Upper lobe of left lung (tissue), 4 donors: ENCODE measurements around the gene ENOX1.

ENCODE experiments used
- EP300 ChIP-seq, 4 donors: sonication (generic); formaldehyde crosslinking; IDR thresholded peaks; one replicate each; pipeline ENCODE4 v1.5.1; 2017; ENCODE audit warnings: antibody characterized with exemption in 4 of 4, control low read depth in 2 of 4
- POLR2A ChIP-seq, 4 donors: fragments of 450-650 bp; IDR thresholded peaks; one replicate each; pipeline ENCODE4 v1.5.1; 2016 to 2017; ENCODE audit warnings: antibody characterized with exemption in 4 of 4, mild to moderate bottlenecking in 2 of 4
- POLR2AphosphoS5 ChIP-seq, 2 donors: sonication (generic); formaldehyde crosslinking; IDR thresholded peaks; one replicate each; pipeline ENCODE4 v1.5.1; 2017; ENCODE audit warnings: antibody characterized with exemption in 2 of 2
- TF ChIP-seq, protein P1 (sequence below), 6 experiments: fragments of 450-650 bp in 4 of 6; fragments of 200-600 bp in 2 of 6; sonication (generic) in 2 of 6; IDR thresholded peaks; one replicate each; pipeline ENCODE4 v1.5.1; 2016 to 2019; ENCODE audit warnings: antibody characterized with exemption in 6 of 6

DNA sequence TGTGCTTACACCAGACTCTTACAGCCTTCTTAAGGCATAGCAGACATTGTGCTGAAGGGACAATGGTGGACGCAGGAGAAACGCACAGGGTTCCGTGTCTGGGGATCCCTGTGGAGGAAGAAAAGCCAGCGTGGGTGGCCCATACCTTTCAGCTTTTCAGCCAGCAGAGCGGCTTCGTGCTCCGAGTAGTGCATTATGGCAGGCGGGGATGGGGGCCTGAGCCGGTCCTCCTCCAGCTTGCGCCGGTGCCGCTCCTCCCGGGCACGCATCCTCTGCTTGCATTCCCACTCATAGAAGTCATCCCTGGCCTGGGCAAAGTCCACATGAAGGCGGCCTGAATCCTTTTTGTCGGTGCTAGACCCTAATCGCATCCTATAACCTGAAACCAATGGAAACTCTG, 431.0 kb downstream of the ENOX1 start:
- TF ChIP-seq POLR2A (IDR thresholded peaks at IDR 0.05) (no peak), POLR2AphosphoS5 (IDR thresholded peaks at IDR 0.05) (no peak), EP300 (IDR thresholded peaks at IDR 0.05) (no peak)
- TF ChIP-seq, protein P1, sequence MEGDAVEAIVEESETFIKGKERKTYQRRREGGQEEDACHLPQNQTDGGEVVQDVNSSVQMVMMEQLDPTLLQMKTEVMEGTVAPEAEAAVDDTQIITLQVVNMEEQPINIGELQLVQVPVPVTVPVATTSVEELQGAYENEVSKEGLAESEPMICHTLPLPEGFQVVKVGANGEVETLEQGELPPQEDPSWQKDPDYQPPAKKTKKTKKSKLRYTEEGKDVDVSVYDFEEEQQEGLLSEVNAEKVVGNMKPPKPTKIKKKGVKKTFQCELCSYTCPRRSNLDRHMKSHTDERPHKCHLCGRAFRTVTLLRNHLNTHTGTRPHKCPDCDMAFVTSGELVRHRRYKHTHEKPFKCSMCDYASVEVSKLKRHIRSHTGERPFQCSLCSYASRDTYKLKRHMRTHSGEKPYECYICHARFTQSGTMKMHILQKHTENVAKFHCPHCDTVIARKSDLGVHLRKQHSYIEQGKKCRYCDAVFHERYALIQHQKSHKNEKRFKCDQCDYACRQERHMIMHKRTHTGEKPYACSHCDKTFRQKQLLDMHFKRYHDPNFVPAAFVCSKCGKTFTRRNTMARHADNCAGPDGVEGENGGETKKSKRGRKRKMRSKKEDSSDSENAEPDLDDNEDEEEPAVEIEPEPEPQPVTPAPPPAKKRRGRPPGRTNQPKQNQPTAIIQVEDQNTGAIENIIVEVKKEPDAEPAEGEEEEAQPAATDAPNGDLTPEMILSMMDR (IDR thresholded peaks at IDR 0.05) = no peak
